ENCODE data around the gene CLDN9. TPM values are rescaled to one million over a fixed set of nuclear protein-coding genes. Genes with fewer than 3 reads are reported as not detected.

CLDN9 gene
- total and polyA plus RNA-seq, 2 donors (not counting 1 experiment from before 2014, with no cell fraction given): 0.04 TPM; not detected in 1

- H2AFZ ChIP-seq (ENCODE audit: insufficient read depth, low read depth, low read length, poor library complexity, severe bottlenecking): no peak overlapping the region
- Mint-ChIP-seq H3K27ac (no peak overlapping the region), H3K4me3 (peak overlapping the region; percentile 71)
Observed at GRCh38 chr16:3004319-3004718, 8.4 kb upstream of the CLDN9 start.

DNA sequence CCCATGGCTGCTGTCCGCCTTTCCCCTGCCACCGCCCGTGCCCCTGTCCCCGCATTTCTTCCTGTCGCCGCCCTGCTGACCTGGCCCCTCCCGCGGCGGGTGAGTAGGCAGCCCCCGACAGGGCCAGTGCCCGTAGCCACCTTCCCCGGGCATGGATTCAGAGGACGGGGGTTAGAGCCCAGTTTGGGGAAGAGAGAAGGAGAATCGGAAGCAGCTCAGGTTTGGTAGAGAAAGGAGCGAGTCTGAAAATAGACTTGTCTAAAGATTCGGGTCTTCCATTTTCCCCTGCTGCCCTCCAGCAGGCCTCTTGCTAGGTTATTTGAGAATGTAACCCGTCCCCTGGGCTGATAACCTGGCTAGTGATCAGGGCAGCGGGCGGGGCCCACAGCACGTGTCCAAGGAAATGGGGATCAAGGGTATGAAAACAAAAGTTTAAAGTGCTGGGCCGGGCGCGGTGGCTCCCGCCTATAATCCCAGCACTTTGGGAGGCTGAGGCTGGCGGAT is 7.9 kb upstream of the CLDN9 start:
- Histone ChIP-seq H3K9me3 (ENCODE audit: control extremely low read depth in 1 of 3, control insufficient read depth in 2 of 3, insufficient read depth in 1 of 3, low read length in 2 of 3) (peaks cover 0 to 18% (median 0%) of the 10 kb centered on the region in 3 donors), H3K4me1 (ENCODE audit: control insufficient read depth in 2 of 2, insufficient read depth in 2 of 2, low read length in 2 of 2) (peaks cover 25 to 32% of the 10 kb centered on the region in 2 donors), H4K20me1 (ENCODE audit: control insufficient read depth, insufficient read depth, low read length, poor library complexity, severe bottlenecking) (no peaks in the 10 kb centered on the region), H3K36me3 (replicated peaks in 1 of 2; ENCODE audit: control extremely low read depth in 1 of 2, control insufficient read depth in 1 of 2, extremely low read depth in 1 of 2, insufficient read depth in 2 of 2, low read length in 1 of 2) (no peaks in the 10 kb centered on the region), H3K4me3 (ENCODE audit: control extremely low read depth in 1 of 5, extremely low read depth in 1 of 5, insufficient read depth in 1 of 5, low read depth in 2 of 5, low read length in 4 of 5) (peak overlapping the region in 2 of 5 experiments; percentile 21 to 29), H3K79me2 (ENCODE audit: control insufficient read depth, insufficient read depth, low read length) (no peaks in the 10 kb centered on the region), H3K27me3 (replicated peaks in 1 of 4; ENCODE audit: control extremely low read depth in 1 of 4, control insufficient read depth in 3 of 4, insufficient read depth in 4 of 4, low read length in 3 of 4) (peaks cover 0 to 10% (median 3%) of the 10 kb centered on the region in 4 experiments), H3K27ac (ENCODE audit: low read length in 2 of 2) (no peak overlapping the region), H3K9ac (ENCODE audit: low read length) (no peak overlapping the region), H3K4me2 (replicated peaks; ENCODE audit: low read depth, low read length, poor library complexity, severe bottlenecking) (peak overlapping the region; percentile 68), H2AFZ (ENCODE audit: insufficient read depth, low read depth, low read length, poor library complexity, severe bottlenecking) (no peak overlapping the region)
- intact Hi-C loops (cut with micrococcal nuclease): loop anchor here (1.0 kb wide), 2 partner anchors 19 to 25 kb away; partner anchors contain the start of genes PKMYT1 and THOC6
- DNase-seq (no peak), ATAC-seq (ENCODE audit: low read depth) (no peak)
- POLR2A ChIA-PET: no interaction called here
- Mint-ChIP-seq H3K4me1 (peaks cover 26% of the 10 kb centered on the region), H3K9me3 (ENCODE audit: insufficient read depth) (no peaks in the 10 kb centered on the region), H3K4me3 (peak overlapping the region; percentile 71), H3K27ac (no peak overlapping the region), H3K27me3 (peaks cover 9% of the 10 kb centered on the region)
- 11% methylated on average over 21 of the region's 25 CpGs for WGBS (ENCODE audit: insufficient coverage)
- CTCF ChIA-PET: interaction anchor here (1.0 to 9.6 kb wide), 4 partner anchors 17 to 124 kb away, joined by 3 to 213 read pairs (median 32); partner anchors contain the start of genes HCFC1R1, THOC6 and TNFRSF12A
- no peak for TF ChIP-seq EZH2 (IDR thresholded peaks at IDR 0.05; ENCODE audit: borderline replicate concordance, insufficient read depth, low read depth, low read length, poor library complexity, severe bottlenecking)
- TF ChIP-seq, protein P1, sequence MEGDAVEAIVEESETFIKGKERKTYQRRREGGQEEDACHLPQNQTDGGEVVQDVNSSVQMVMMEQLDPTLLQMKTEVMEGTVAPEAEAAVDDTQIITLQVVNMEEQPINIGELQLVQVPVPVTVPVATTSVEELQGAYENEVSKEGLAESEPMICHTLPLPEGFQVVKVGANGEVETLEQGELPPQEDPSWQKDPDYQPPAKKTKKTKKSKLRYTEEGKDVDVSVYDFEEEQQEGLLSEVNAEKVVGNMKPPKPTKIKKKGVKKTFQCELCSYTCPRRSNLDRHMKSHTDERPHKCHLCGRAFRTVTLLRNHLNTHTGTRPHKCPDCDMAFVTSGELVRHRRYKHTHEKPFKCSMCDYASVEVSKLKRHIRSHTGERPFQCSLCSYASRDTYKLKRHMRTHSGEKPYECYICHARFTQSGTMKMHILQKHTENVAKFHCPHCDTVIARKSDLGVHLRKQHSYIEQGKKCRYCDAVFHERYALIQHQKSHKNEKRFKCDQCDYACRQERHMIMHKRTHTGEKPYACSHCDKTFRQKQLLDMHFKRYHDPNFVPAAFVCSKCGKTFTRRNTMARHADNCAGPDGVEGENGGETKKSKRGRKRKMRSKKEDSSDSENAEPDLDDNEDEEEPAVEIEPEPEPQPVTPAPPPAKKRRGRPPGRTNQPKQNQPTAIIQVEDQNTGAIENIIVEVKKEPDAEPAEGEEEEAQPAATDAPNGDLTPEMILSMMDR (IDR thresholded peaks at IDR 0.05): no peak

More at GRCh38 chr16:3004319-3004718, 8.4 kb upstream of the CLDN9 start:
- Histone ChIP-seq H3K4me2 (replicated peaks; ENCODE audit: low read depth, low read length, poor library complexity, severe bottlenecking) (peak overlapping the region; percentile 68), H3K36me3 (replicated peaks in 1 of 2; ENCODE audit: control extremely low read depth in 1 of 2, control insufficient read depth in 1 of 2, extremely low read depth in 1 of 2, insufficient read depth in 2 of 2, low read length in 1 of 2) (no peaks in the 10 kb centered on the region), H3K9ac (ENCODE audit: low read length) (no peak overlapping the region), H3K4me3 (ENCODE audit: control extremely low read depth in 1 of 5, extremely low read depth in 1 of 5, insufficient read depth in 1 of 5, low read depth in 2 of 5, low read length in 4 of 5) (no peak overlapping the region), H3K4me1 (ENCODE audit: control insufficient read depth in 2 of 2, insufficient read depth in 2 of 2, low read length in 2 of 2) (peaks cover 25 to 32% of the 10 kb centered on the region in 2 donors), H4K20me1 (ENCODE audit: control insufficient read depth, insufficient read depth, low read length, poor library complexity, severe bottlenecking) (no peaks in the 10 kb centered on the region), H3K27me3 (replicated peaks in 1 of 4; ENCODE audit: control extremely low read depth in 1 of 4, control insufficient read depth in 3 of 4, insufficient read depth in 4 of 4, low read length in 3 of 4) (peaks cover 0 to 10% (median 2%) of the 10 kb centered on the region in 4 experiments), H3K79me2 (ENCODE audit: control insufficient read depth, insufficient read depth, low read length) (no peaks in the 10 kb centered on the region), H3K9me3 (ENCODE audit: control extremely low read depth in 1 of 3, control insufficient read depth in 2 of 3, insufficient read depth in 1 of 3, low read length in 2 of 3) (peaks cover 0 to 18% (median 0%) of the 10 kb centered on the region in 3 donors), H3K27ac (ENCODE audit: low read length in 2 of 2) (no peak overlapping the region)
- no peak for ATAC-seq (ENCODE audit: low read depth)
- under 1% methylated on average over 66 of the region's 67 CpGs for WGBS (ENCODE audit: insufficient coverage)
- TF ChIP-seq, protein P1 (IDR thresholded peaks at IDR 0.05): no peak
- no peak for TF ChIP-seq EZH2 (IDR thresholded peaks at IDR 0.05; ENCODE audit: borderline replicate concordance, insufficient read depth, low read depth, low read length, poor library complexity, severe bottlenecking)
- Mint-ChIP-seq H3K27me3 (peaks cover 9% of the 10 kb centered on the region), H3K9me3 (ENCODE audit: insufficient read depth) (no peaks in the 10 kb centered on the region), H3K4me1 (peaks cover 26% of the 10 kb centered on the region)
- no peak for DNase-seq
- ChIA-PET POLR2A (interaction anchor here (1.1 kb wide), 2 partner anchors 16 to 18 kb away, joined by 5 to 9 read pairs; partner anchors contain the start of genes HCFC1R1 and TNFRSF12A), CTCF (interaction anchor here (0.6 to 9.6 kb wide), 18 partner anchors 14 to 160 kb away, joined by 3 to 213 read pairs (median 4); partner anchors contain the start of genes CLDN6, HCFC1R1, THOC6 and TNFRSF12A)
- intact Hi-C loops (cut with micrococcal nuclease): loop anchor here (1.0 kb wide), 2 partner anchors 20 to 24 kb away; partner anchors contain the start of genes PKMYT1 and THOC6
